ENCODE results near the gene ASRGL1.

GRCh38 chr11:62398011-62398994, 61.1 kb downstream of the ASRGL1 start:
- TF ChIP-seq, protein P1, sequence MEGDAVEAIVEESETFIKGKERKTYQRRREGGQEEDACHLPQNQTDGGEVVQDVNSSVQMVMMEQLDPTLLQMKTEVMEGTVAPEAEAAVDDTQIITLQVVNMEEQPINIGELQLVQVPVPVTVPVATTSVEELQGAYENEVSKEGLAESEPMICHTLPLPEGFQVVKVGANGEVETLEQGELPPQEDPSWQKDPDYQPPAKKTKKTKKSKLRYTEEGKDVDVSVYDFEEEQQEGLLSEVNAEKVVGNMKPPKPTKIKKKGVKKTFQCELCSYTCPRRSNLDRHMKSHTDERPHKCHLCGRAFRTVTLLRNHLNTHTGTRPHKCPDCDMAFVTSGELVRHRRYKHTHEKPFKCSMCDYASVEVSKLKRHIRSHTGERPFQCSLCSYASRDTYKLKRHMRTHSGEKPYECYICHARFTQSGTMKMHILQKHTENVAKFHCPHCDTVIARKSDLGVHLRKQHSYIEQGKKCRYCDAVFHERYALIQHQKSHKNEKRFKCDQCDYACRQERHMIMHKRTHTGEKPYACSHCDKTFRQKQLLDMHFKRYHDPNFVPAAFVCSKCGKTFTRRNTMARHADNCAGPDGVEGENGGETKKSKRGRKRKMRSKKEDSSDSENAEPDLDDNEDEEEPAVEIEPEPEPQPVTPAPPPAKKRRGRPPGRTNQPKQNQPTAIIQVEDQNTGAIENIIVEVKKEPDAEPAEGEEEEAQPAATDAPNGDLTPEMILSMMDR (IDR thresholded peaks at IDR 0.05): no peak
- no peak for TF ChIP-seq POLR2A (IDR thresholded peaks at IDR 0.05)
